Pancreas (tissue), 10 donors: ENCODE data around the gene LINGO1. TPM values are rescaled to one million over a fixed set of nuclear protein-coding genes. Genes with fewer than 3 reads are reported as not detected.
A peak's percentile ranks its signal among the peaks of the same experiment; 100 is the strongest.

Experiments
- ATAC-seq, 4 donors: fragments of 200-7000 bp; cut with Tn5 transposase; one replicate each; pipeline versions ENCODE4 v1.8.0 to v1.9.1; 2020; ENCODE audit warnings: mild to moderate bottlenecking in 4 of 4, moderate library complexity in 4 of 4
- DNase-seq, 6 donors: peaks; one replicate each; pipeline ENCODE4 v3.0.0-alpha.2; 2020
- FAIRE-seq: peaks from 2 replicates; lab custom pipeline; 2012; peaks lifted over from hg19 to GRCh38; lab: Jason Lieb, UNC
- H3K27ac ChIP-seq, 4 donors: fragments of 200-600 bp; sonication (generic); 1 replicate in 3 of 4; 2 replicates in 1 of 4; pipeline versions ENCODE4 v1.5.0 to v1.8.0; 2020
- H3K27me3 ChIP-seq, 4 donors: fragments of 200-600 bp; one replicate each; pipeline ENCODE4 v1.8.0; 2021
- H3K36me3 ChIP-seq, 3 donors: fragments of 200-600 bp; sonication (generic) in 1 of 3; one replicate each; pipeline versions ENCODE4 v1.5.0 to v1.8.0; 2020 to 2021
- H3K4me1 ChIP-seq, 3 donors: fragments of 200-600 bp; one replicate each; pipeline ENCODE4 v1.8.0; 2021
- H3K4me3 ChIP-seq, 4 donors: fragments of 200-600 bp; sonication (generic) in 2 of 4; one replicate each; pipeline versions ENCODE4 v1.5.0 to v1.8.0; 2020 to 2021
- H3K9me3 ChIP-seq, 4 donors: fragments of 200-600 bp; one replicate each; pipeline ENCODE4 v1.8.0; 2021
- WGBS, 2 donors: extraction: QIAGEN DNeasy Blood & Tissue Kit; methylation state at CpG; one replicate each; pipeline ENCODE4 v1.1.7; 2013; 5-methylcytosine and 5-hydroxymethylcytosine counted together
- intact Hi-C, 3 donors: fragments of 100-400 bp; cut with DNase I; formaldehyde crosslinking; loops; one replicate each; pipeline versions ENCODE4 v1.11.1 to v1.14.2; 2022
- polyA plus RNA-seq, 2 donors: library from polyadenylated mRNA; stranded (reverse); fragments of 200-250 nt; gene quantifications; one replicate each; pipeline ENCODE4 v1.2.3, GENCODE V29; 2013
- total RNA-seq, 6 donors: library from RNA; stranded (reverse); fragmentation: NEBNext Ultra II Directional in 4 of 6; extraction: Animal tissue kit (Norgen Biotek cat#: 25700) in 4 of 6; gene quantifications; one replicate each; pipeline versions ENCODE4 v1.2.1 to v1.2.4, GENCODE V29; 2021 to 2023
- TF ChIP-seq, protein P1 (sequence below), 4 donors: fragments of 200-600 bp; sonication (generic) in 3 of 4; IDR thresholded peaks; one replicate each; pipeline versions ENCODE4 v1.5.0 to v1.8.0; 2021; ENCODE audit warnings: antibody characterized with exemption in 4 of 4
- donor health status: healthy with polysubstance abuse.
- donor health status: DM: no; HTN: no; CAD: no; lungs with moderate emphysema.
- donor health status: DM: no; HTN: no; CAD: no.
- donor health status: control.
- donor health status: control.
- donor health status: Bipolar disorder and iron deficiency.
- donor health status: DM: yes; HTN: yes; CAD: no.
- donor health status: DM: no; HTN: no; CAD: no.
- donor health status: DM: no; HTN: no; CAD: no.
- donor health status: DM: yes; HTN: yes; CAD: no.

The LINGO1 gene, protein sequence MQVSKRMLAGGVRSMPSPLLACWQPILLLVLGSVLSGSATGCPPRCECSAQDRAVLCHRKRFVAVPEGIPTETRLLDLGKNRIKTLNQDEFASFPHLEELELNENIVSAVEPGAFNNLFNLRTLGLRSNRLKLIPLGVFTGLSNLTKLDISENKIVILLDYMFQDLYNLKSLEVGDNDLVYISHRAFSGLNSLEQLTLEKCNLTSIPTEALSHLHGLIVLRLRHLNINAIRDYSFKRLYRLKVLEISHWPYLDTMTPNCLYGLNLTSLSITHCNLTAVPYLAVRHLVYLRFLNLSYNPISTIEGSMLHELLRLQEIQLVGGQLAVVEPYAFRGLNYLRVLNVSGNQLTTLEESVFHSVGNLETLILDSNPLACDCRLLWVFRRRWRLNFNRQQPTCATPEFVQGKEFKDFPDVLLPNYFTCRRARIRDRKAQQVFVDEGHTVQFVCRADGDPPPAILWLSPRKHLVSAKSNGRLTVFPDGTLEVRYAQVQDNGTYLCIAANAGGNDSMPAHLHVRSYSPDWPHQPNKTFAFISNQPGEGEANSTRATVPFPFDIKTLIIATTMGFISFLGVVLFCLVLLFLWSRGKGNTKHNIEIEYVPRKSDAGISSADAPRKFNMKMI
- total RNA-seq (1 to 10 TPM; 1.3 to 3.0 (median 2.0) TPM), polyA plus RNA-seq (under 1 TPM; 0.80 to 0.87 TPM)

DNA sequence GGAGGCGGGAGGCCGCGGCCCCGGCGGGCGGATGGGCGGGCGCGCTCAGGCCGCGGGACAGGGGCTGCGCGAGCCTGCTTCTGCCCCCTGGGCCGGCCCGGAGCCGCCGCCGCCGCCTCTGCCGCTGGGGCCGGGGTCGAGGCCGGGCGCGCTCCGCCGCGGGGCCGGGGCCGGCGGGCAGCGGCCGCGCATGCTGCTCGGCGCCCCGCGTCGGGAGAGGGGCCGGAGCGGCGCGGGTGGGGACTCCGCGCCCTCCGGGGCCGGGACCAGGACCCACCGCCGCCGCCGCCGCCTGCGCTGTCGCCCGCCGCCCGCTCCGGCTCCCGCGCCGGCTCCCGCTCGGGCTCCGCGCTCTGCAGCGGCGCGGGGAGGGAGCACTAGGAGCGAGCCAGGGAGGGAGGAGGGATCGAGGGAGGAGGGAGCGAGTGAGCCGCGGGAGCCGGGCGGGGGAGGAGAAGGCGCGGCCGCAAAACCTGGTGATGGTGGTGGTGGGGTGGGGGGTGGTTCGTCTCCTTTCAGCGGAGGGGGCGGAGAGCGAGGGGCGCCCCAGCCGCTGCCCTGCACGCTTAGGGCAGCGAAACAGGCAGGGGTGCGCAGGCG lies at the start of gene LINGO1:
Gene LINGO1, minus strand, starts transcription at position 379 of the 600 bp plus-strand sequence. CDS start 597 bp downstream, outside the sequence.
- H3K36me3 ChIP-seq: no peaks in the 10 kb centered on the region
- intact Hi-C loops: loop anchor here in 1 of 3 donors (10.0 kb wide), 1 partner anchor 192 kb away; no protein-coding TSS in a partner anchor
- H3K27me3 ChIP-seq: no peaks in the 10 kb centered on the region
- H3K4me1 ChIP-seq: peaks cover 0 to 4% (median 0%) of the 10 kb centered on the region in 3 donors
- DNase-seq (peak; percentile 35 to 74 (median 60)), FAIRE-seq (no peak), ATAC-seq (peak; percentile 49 to 63 (median 54))
- 1% methylated on average over 56 to 88 of the region's 88 CpGs for WGBS, 2 donors
- peak within 1 kb of the TSS; percentile 26 to 68 (median 46) for H3K4me3 ChIP-seq
- no peaks in the 10 kb centered on the region for H3K9me3 ChIP-seq
- H3K27ac ChIP-seq: no peak within 1 kb of the TSS
- TF ChIP-seq, protein P1, sequence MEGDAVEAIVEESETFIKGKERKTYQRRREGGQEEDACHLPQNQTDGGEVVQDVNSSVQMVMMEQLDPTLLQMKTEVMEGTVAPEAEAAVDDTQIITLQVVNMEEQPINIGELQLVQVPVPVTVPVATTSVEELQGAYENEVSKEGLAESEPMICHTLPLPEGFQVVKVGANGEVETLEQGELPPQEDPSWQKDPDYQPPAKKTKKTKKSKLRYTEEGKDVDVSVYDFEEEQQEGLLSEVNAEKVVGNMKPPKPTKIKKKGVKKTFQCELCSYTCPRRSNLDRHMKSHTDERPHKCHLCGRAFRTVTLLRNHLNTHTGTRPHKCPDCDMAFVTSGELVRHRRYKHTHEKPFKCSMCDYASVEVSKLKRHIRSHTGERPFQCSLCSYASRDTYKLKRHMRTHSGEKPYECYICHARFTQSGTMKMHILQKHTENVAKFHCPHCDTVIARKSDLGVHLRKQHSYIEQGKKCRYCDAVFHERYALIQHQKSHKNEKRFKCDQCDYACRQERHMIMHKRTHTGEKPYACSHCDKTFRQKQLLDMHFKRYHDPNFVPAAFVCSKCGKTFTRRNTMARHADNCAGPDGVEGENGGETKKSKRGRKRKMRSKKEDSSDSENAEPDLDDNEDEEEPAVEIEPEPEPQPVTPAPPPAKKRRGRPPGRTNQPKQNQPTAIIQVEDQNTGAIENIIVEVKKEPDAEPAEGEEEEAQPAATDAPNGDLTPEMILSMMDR (IDR thresholded peaks at IDR 0.05): no peak

- TF ChIP-seq, protein P1 (IDR thresholded peaks at IDR 0.05): no peak
- no peaks in the 10 kb centered on the region for H3K4me1 ChIP-seq
- no peaks in the 10 kb centered on the region for H3K27me3 ChIP-seq
- no peaks in the 10 kb centered on the region for H3K9me3 ChIP-seq
- 33 to 34% methylated on average over 2 of the region's 2 CpGs for WGBS, 2 donors
- no peak overlapping the region for H3K4me3 ChIP-seq
- ATAC-seq (no peak), FAIRE-seq (no peak), DNase-seq (no peak)
- H3K36me3 ChIP-seq: no peaks in the 10 kb centered on the region
- H3K27ac ChIP-seq: no peak overlapping the region
- intact Hi-C loops: no loop called here
Measured at GRCh38 chr15:77681362-77681761, 48.6 kb upstream of the LINGO1 start.

- TF ChIP-seq, protein P1 (IDR thresholded peaks at IDR 0.05): no peak
- WGBS, 2 donors: 83 to 87% methylated on average over 18 of the region's 18 CpGs
- intact Hi-C loops: no loop called here
- Histone ChIP-seq H3K27me3 (no peaks in the 10 kb centered on the region), H3K27ac (no peak overlapping the region), H3K9me3 (no peaks in the 10 kb centered on the region), H3K4me1 (no peaks in the 10 kb centered on the region), H3K36me3 (no peaks in the 10 kb centered on the region), H3K4me3 (no peak overlapping the region)
- DNase-seq: no peak
- FAIRE-seq: no peak
- no peak for ATAC-seq
Measured at GRCh38 chr15:77676569-77677375, 44.1 kb upstream of the LINGO1 start.

DNA sequence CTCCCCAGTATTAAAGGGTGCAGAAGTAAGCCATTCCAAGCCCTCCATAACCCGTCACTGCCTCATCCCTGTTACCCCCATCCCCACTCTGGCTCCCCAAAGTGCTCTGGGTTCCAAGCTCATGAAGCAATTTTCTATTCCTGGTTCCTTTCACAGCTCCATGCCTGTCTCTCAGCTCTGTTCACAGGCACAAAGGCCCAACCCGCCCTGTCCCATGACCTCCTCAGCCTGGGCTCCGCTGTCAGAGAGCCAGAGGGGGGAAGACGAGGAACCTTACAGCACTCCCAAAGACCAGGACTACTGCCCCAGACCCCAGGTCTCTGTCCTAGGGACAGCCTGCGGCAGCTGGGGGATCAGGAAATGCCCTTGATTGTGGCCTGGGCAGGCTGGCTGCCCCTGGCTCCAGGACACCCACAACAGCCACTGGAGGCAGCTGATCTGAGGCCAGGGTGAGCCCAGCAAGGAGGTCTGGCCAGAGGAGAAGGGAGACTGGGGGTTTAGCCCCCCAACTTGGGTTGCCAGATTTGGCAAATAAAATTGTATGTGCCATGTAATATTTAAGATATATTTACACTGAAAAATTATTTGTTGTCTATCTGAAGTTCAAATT lies 43.2 kb upstream of the LINGO1 start:
- DNase-seq: no peak
- no peak for FAIRE-seq
- Histone ChIP-seq H3K4me3 (no peak overlapping the region), H3K9me3 (no peaks in the 10 kb centered on the region), H3K27me3 (no peaks in the 10 kb centered on the region), H3K27ac (no peak overlapping the region), H3K36me3 (no peaks in the 10 kb centered on the region), H3K4me1 (no peaks in the 10 kb centered on the region)
- TF ChIP-seq, protein P1 (IDR thresholded peaks at IDR 0.05): no peak
- intact Hi-C loops: no loop called here
- WGBS, 2 donors: 83 to 87% methylated on average over 5 of the region's 5 CpGs
- ATAC-seq: no peak
